HG02981 (cell line): Measurements from ENCODE around the gene CNTNAP3.
A peak's percentile ranks its signal among the peaks of the same experiment; 100 is the strongest.
"Not testable (repeated sequence)": the region's sequence is repeated elsewhere in the genome, so short reads cannot be mapped to it uniquely, and the experiment has no call there.

Experiments used
- ATAC-seq: cut with Tn5 transposase; IDR thresholded peaks from one replicate; pipeline ENCODE4 v1.9.1; 2021; ENCODE audit warnings: mild to moderate bottlenecking, moderate library complexity; ENCODE audit not compliant: unreplicated experiment

Gene CNTNAP3

DNA sequence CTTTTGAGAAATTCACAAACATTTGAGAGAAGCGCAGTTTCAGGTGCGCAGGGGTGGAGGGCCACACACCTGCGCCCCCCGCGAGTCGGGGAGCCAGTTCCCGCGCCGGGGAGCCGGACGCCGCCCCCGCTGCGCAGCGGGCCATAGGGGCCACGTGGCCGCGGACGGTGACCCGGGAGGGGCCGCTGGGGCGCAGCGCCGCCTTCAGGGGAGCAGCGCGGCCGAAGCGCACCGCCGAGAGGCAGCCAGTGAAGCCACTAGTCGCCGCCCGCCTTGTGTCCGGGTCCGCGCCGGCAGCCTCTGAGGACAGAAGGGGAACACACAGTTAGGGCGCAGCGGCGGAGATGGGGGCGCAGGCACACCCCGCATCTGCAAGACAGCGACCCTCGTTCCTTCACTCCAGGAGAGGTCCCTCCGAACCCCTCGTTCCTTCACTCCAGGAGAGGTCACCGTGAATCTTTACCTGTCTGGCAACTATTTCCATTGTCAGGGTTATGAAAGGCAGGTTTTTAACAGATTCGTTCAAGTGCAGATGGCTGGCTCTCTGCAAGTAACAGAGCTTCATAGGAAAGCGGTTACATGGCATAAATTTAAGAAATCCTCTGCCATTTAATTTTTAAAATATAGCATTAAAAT lies 209.2 kb downstream of the CNTNAP3 start:
- not testable (repeated sequence) for ATAC-seq

DNA sequence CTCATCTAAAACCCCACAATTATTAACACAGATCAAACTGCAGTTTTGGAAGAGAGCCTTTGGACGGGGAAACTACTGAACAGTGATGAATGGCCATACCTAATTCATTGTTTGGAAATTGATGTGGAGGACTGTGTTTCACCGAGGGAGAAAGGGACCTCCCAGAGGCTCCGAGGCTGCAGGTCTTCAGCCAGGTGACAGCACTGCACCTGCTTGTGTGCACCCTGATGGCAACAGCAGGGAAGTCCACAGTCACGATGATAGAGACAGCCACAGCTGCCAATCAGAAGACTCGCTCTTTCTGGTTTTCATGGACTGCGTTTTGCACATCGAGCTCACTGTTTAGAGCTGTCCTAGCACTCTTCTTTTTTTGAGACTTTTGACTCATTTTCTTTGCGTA lies 214.4 kb downstream of the CNTNAP3 start:
- ATAC-seq: not testable (repeated sequence)

DNA sequence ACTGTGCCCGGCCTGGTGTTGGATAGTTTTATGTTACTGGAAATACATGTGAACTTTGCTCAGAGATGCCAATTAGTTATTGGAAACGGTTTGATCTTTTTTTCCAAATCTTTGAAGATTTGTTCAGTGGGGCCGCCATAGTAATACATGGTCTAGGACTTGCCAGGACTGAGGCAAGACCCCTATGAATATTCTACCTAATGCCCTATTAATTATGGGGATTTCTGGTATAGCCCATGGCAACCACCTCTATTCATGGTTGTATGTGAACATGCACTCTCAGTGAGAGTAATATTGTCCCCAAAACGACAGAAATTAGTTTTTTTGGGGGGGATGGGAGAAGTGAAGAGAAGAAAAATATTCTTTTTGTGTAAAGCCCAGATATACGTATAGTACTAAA lies 220.3 kb downstream of the CNTNAP3 start:
- ATAC-seq: not testable (repeated sequence)

DNA sequence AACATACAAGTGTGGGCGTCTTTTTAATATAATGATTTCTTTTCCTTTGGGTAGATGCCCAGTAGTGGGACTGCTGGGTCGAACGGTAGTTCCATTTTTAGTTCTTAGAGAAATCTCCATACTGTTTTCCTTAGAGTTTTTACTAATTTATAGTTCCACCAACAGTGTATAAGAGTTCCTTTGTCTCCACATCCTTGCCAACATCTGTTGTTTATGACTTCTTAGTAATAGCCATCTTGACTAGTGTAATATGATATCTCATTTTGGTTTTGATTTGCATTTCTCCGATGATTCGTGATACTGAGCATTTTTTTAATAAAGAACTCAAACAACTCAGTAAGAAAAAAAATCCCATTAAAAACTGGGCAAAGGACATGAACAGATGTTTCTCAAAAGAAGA lies 225.0 kb downstream of the CNTNAP3 start:
- ATAC-seq: not testable (repeated sequence)

DNA sequence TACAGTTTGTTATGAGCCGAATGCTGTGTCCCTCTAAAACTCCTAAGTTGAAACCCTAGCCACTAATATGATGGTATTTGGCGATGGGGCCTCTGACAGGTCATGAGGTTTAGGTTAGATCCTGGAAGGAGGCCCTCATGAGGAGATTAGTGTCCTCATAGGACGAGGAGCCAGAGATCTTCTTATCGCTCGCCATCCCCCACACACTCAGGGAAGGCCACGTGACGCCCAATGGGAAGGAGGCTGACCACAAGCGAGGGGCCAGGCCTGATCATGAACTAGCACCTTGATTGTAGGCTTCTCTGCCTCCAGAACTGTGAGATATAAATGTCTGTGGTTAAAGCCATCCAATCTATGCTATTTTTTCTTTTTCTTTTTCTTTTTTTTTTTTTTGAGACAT lies 233.5 kb downstream of the CNTNAP3 start:
- not testable (repeated sequence) for ATAC-seq

DNA sequence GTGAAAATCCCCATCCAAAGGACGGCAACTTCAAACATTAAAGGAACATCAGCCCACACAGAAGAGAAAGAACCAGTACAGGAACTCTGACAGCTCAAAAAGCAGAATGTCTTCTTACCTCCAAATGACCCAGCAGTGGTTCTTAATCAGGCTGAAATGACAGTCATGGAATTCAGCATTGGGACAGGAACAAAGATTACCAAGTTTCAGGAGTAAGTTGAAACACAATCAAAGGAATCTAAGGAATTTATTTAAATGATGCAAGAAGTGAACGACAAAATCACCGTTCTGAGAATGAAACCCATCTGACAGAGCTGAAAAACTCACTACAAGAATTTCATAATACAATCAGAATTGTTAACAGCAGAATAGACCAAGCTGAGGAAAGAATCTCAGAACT lies 241.1 kb downstream of the CNTNAP3 start:
- not testable (repeated sequence) for ATAC-seq

DNA sequence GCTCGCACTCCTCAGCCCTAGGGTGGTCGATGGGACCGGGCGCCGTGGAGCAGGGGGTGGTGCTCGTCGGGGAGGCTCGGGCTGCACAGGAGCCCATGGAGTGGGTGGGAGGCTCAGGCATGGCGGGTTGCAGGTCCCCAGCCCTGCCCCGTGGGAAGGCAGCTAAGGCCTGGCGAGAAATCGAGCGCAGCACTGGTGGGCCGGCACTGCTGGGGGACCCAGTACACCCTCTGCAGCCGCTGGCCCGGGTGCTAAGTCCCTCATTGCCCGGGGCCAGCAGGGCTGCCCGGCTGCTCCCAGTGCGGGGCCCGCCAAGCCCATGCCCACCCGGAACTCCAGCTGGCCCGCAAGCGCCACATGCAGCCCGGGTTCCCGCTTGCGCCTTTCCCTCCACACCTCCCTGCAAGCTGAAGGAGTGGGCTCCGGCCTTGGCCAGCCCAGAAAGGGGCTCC lies 245.6 kb downstream of the CNTNAP3 start:
- not testable (repeated sequence) for ATAC-seq

DNA sequence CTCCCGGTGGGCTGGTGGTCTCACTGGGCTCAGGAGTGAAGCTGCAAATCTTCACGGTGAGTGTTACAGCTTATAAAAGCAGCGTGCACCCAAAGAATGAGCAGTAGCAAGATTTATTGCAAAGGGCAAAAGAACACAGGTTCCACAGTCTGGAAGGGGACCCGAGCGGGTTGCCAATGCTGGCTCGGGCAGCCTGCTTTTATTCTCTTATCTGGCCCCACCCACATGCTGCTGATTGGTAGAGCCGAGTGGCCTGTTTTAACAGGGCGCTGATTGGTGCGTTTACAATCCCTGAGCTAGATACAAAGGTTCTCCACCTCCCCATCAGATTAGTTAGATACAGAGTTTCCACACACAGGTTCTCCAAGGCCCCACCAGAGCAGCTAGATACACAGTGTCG lies 246.2 kb downstream of the CNTNAP3 start:
- not testable (repeated sequence) for ATAC-seq

DNA sequence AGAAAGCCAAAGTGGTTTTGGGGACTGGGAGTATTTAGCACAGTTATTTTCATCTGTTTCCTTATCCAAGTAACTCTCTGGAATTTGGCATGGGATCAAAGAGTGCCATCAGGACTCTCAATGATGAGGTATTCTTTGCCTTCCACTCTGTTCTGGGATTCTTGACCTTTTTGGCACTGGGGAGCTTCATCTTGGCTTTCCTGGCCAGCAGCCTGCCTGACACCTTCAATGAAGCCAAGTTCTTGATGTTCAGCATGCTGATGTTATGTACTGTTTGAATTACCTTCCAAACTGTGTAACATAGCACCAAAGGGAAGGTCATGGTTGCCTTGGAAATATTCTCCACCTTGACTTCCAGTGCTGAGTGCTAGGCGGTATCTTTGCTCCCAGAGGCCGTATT lies 248.8 kb downstream of the CNTNAP3 start:
- not testable (repeated sequence) for ATAC-seq

DNA sequence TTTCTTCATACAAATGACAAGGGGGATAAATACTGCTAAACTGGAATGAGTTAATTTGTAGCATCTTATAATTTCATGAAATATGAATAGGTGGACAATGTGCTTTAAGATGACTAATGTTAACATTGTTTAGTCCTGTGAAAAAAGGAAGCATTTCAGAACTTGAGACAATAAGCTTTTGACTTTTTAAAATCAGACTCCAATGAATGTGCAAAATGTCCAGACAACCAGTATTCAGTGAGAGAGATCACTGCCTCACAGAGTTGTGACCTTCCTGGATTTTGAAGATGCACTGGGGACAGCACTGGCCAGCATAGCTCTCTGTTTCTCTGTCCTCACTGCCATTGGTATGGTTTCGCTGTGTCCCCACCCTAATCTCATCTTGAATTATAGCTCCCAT lies 249.7 kb downstream of the CNTNAP3 start:
- ATAC-seq: not testable (repeated sequence)

DNA sequence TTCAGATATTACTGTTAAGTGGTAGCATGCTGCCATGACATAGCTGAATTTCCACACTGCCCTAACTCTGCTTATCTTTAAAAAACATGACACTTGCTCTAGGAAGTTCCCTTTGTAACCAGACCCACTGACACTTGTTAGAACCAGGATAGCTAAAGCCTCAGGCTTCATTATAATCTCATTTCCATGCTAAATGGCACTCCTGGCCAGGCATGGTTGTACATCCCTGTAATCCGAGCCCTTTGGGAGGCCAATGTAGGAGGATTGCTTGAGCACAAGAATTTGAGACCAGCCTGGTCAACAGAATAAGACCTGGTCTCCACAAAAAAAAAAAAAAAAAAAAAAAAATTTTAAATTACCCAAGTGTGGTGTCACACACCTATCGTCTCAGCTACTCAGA lies 254.1 kb downstream of the CNTNAP3 start:
- ATAC-seq: not testable (repeated sequence)

DNA sequence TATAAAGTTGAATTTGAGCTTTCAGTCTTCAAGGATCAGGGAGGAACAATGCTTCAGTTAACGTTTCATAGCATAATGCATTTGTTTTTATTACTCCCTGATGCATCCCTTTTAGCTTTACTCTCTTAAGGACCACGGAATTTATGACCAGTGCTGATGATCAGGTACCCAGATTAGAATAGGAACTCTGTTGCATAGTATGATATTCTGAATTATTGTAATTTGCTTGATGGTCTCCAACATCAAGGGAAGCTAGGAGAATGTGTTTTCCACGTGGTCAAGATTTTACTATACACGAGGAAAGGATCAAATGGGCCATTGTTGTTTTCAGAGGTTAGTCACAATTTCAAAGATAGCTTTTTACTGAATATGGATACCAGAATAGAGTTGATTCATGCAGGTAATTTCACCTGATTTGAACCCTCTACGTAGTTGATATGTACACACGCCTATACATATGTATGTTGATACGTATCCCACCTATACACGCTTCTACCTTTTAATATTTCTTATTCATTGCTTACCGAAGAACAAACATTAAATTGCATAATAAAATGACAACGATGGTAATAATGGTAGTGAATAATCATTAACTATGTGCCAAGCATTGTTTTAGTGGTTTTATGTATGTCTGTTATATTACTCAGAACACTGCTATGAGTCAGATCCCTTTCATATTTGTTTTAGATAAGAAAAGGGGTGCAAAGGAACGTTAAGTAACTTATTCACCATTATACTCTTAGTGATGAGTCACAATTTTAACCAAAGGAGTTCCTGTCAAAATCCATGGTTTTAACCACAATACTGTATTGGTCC lies 257.6 kb downstream of the CNTNAP3 start:
- ATAC-seq: peak; percentile 64

DNA sequence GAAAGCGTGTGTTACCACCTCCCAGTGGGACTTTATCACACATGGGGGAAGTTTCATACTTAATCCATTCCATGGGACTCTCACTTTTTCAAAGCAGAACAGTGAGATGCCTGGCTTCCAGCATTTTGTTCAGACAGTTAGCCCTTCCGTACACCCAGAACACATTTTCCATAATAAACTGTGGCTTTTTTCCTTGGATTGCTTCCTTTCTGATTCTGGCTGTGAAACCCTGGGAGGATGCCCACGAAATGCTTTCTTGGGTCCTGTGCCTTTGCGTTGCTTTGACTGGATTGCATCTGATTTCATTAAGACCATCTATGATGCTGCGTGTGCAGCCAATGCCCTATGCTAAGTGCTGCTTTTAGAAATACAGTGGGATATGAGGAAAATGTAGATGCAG lies 259.1 kb downstream of the CNTNAP3 start:
- ATAC-seq: not testable (repeated sequence)

DNA sequence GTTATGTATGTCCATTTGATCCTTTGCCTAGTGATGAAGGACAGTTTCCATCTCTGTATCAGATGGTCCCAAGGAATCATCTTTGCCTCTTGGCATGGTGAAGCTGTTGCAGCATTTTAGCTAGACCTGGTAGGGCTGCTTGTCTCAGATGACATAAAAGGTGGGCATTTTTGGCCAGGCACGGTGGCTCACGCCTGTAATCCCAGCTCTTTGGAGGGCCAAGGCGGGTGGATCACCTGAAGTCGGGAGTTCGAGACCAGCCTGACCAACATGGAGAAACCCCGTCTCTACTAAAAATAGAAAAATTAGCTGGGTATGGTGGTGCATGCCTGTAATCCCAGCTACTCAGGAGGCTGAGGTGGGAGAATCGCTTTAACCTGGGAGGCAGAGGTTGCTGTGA lies 259.8 kb downstream of the CNTNAP3 start:
- not testable (repeated sequence) for ATAC-seq

DNA sequence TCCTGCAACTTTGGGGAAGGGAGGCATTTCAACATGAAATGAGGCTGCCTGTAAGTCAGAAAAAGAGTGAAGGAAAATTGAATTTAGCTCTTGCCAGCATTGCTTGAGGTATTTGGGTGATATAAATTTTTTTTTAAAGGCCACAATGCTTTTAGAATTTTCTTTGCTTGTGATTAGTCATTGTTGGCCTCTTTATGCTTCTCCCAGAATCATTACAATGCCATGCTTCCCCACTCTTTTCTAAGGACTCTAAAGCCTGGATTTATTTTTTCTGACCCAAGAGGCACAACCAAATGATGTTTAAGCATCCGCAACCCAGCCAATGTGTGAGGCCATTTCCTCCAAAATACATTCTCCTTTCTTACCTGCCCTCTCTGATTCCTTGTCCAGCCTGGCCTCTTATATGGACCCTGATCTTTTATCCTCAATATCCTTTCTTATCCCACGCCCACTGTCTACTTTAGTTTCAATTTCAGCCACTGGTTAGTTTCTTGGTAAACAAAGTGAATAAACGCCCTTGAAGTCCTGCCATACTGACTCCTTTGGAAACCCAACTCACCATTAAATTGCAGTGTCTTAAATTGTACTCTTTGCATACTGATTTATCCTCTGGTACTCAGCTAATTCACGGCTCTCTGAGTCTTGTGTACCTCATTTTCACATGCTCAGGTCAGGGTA lies 261.9 kb downstream of the CNTNAP3 start:
- ATAC-seq: not testable (repeated sequence)
